ENCODE results near the gene SYT6.

SYT6 gene

DNA sequence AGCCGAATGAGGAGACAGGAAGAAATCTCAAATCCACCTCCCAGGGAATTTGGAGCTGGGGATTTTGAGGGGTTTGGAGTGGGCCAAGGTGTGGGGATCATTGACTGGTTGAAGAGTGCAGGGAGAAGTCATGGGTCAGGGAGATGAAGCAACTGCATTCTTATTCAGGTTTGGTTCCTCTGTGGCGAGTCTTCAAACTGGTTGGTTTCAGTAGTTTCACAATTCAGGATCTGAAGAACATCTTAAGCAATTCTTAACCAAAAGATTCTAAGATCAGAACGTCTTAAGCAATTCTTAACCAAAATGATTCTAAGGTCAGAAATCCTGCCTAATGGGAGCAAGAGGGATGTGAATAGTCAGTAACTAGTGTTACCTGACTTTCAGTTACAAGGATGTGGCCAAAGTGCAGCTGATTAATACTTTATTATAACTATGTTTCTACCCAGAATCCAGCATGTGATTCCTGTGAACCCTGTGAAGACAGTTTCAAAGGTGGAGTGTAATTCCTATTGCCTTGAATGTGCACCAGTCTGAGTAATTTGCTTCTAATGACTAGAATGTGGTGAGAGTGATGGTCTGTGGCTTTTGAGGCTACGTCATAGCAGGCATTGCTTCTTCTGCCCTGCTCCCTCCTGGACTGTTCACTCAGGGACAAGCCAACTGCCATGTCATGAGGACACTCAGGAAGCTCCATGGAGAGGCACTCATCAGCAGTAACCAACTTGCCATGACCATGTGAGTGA, 113.2 kb downstream of the SYT6 start:
- WGBS (ENCODE audit: insufficient coverage): 40% methylated on average over 2 of the region's 4 CpGs
- POLR2A ChIA-PET: no interaction called here
- Histone ChIP-seq H3K27ac (ENCODE audit: insufficient read depth in 1 of 2, low read depth in 1 of 2, low read length in 2 of 2, poor library complexity in 1 of 2, severe bottlenecking in 2 of 2) (no peak overlapping the region), H3K27me3 (replicated peaks in 2 of 5; ENCODE audit: control insufficient read depth in 4 of 5, insufficient read depth in 5 of 5, low read length in 4 of 5) (peaks cover 0 to 2% (median 0%) of the 10 kb centered on the region in 5 experiments), H3K9me3 (ENCODE audit: control extremely low read depth in 1 of 5, control insufficient read depth in 4 of 5, insufficient read depth in 2 of 5, low read depth in 1 of 5, low read length in 4 of 5) (no peaks in the 10 kb centered on the region), H3K4me3 (ENCODE audit: control insufficient read depth in 1 of 7, extremely low read depth in 1 of 7, insufficient read depth in 4 of 7, low read depth in 2 of 7, low read length in 6 of 7) (no peak overlapping the region), H3K36me3 (ENCODE audit: control insufficient read depth in 4 of 4, insufficient read depth in 4 of 4, low read length in 3 of 4) (no peaks in the 10 kb centered on the region), H3K4me1 (ENCODE audit: control extremely low read depth in 1 of 4, control insufficient read depth in 4 of 4, insufficient read depth in 4 of 4, low read length in 3 of 4) (peaks cover 0 to 4% (median 0%) of the 10 kb centered on the region in 4 experiments)
- DNase-seq: no peak
- CTCF ChIA-PET: no interaction called here
